Measurements from ENCODE around the gene GNA15.

Gene GNA15

GRCh38 chr19:3137119-3137518 lies 1.3 kb downstream of the GNA15 start:
- no peak for TF ChIP-seq CTCF (IDR thresholded peaks at IDR 0.05)
- peaks cover 29% of the 10 kb centered on the region for H3K27me3 Mint-ChIP-seq (ENCODE audit: low read depth, poor library complexity)
- no peak overlapping the region for H3K4me3 Mint-ChIP-seq
- DNase-seq: no peak
- H3K36me3 Mint-ChIP-seq (ENCODE audit: low read depth): no peaks in the 10 kb centered on the region
- peaks cover 5% of the 10 kb centered on the region for H3K9me3 Mint-ChIP-seq
- H3K4me1 Mint-ChIP-seq: peaks cover 5% of the 10 kb centered on the region
- H3K27ac Mint-ChIP-seq: peak overlapping the region; percentile 29

GRCh38 chr19:3138268-3138667 lies 2.4 kb downstream of the GNA15 start:
- Mint-ChIP-seq H3K36me3 (ENCODE audit: low read depth) (no peaks in the 10 kb centered on the region), H3K4me3 (no peak overlapping the region), H3K27me3 (ENCODE audit: low read depth, poor library complexity) (peaks cover 27% of the 10 kb centered on the region), H3K27ac (no peak overlapping the region), H3K4me1 (peaks cover 5% of the 10 kb centered on the region), H3K9me3 (peaks cover 5% of the 10 kb centered on the region)
- TF ChIP-seq CTCF (IDR thresholded peaks at IDR 0.05): no peak
- no peak for DNase-seq

- peaks cover 5% of the 10 kb centered on the region for H3K4me1 Mint-ChIP-seq
- H3K9me3 Mint-ChIP-seq: peaks cover 5% of the 10 kb centered on the region
- TF ChIP-seq CTCF (IDR thresholded peaks at IDR 0.05): no peak
- H3K4me3 Mint-ChIP-seq: no peak overlapping the region
- H3K27ac Mint-ChIP-seq: no peak overlapping the region
- H3K36me3 Mint-ChIP-seq (ENCODE audit: low read depth): no peaks in the 10 kb centered on the region
- peaks cover 23% of the 10 kb centered on the region for H3K27me3 Mint-ChIP-seq (ENCODE audit: low read depth, poor library complexity)
- DNase-seq: no peak
Observed at GRCh38 chr19:3140667-3141038, 4.8 kb downstream of the GNA15 start.

DNA sequence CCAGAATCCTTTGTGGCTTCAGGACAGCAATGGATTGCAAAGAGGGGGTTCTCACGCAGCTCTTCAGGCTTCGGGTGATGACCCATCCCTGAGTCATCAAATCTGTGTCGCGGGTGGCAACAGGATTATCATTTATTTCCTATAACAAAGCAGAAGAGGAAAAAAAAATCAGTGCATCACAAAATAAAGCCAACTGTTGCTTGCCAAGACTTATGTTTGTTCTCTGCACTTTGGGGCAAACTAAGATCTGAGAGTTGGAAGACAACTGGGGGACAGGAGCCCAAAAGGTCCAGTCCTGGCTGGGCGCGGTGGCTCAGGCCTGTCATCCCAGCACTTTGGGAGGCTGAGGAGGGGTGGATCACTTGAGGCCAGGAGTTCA lies 6.4 kb downstream of the GNA15 start:
- H3K27ac Mint-ChIP-seq: no peak overlapping the region
- no peaks in the 10 kb centered on the region for H3K36me3 Mint-ChIP-seq (ENCODE audit: low read depth)
- H3K4me1 Mint-ChIP-seq: peaks cover under 1% of the 10 kb centered on the region
- H3K9me3 Mint-ChIP-seq: peaks cover 5% of the 10 kb centered on the region
- no peak for DNase-seq
- peaks cover 23% of the 10 kb centered on the region for H3K27me3 Mint-ChIP-seq (ENCODE audit: low read depth, poor library complexity)
- H3K4me3 Mint-ChIP-seq: no peak overlapping the region
- no peak for TF ChIP-seq CTCF (IDR thresholded peaks at IDR 0.05)

DNA sequence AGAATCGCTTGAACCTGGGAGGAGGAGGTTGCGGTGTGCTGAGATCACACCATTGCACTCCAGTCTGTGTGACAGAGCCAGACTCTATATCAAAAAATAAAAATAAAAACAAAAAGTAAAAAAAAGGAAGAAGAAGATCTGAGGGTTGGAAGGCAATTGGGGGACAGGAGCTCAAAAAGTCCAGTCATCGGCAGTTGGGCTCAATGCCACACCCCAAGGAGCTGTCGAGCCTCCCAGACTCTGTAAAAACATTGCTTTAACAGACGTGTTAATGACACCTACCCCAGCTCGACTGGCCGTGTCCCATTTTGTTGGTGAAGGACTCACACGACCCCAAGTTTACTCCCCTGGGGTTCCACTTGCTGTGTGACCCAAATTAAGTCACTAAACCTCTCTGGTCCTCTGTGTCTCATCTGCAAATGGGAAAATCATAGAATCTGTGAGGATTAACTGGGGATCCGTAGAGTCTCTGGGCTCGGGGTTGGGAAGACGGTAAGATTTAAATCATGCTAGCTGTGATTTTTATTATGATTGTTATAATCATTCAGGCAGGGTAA lies 7.0 kb downstream of the GNA15 start:
- Mint-ChIP-seq H3K27me3 (ENCODE audit: low read depth, poor library complexity) (peaks cover 23% of the 10 kb centered on the region), H3K4me3 (no peak overlapping the region), H3K9me3 (peaks cover 5% of the 10 kb centered on the region), H3K4me1 (no peaks in the 10 kb centered on the region), H3K27ac (no peak overlapping the region), H3K36me3 (ENCODE audit: low read depth) (no peaks in the 10 kb centered on the region)
- TF ChIP-seq CTCF (IDR thresholded peaks at IDR 0.05): no peak
- DNase-seq: no peak

DNA sequence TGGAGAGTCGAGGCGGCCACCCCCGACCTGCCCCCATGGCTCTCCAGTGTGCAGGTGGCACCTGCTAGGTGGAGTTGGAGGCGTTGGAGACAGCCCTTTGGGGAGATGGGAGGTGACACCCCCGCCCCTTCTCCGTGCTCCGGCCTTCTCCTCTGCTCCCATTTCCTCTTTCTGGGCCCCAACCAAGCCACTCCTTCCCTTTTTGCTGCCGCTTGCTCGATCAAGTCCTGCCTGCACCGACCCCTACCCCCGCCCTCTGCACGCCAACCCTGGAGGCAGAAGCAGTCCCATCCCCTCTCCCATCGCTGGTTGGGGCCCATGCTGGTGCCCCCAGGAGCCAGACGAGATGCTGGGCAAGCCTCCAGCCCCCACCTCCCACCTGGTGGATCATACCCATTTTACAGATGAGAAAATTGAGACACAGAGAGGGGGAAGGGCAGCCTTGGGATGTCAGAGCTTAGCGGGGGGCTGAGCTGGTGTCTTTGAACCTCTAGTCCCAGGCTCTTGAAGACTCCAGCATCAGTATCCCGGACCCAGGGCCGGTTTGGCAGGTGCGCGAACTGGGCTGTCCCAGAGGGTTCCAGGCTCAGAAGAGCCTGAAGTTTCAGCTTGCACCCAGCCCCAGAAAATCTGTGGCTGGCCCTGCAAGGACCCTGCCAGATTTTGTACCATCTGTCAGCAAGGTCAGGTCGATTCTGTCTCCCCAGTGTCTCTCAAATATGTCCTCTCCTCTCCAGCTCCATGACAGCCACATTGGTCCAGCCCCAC lies 10.3 kb downstream of the GNA15 start:
- Mint-ChIP-seq H3K4me1 (peaks cover 8% of the 10 kb centered on the region), H3K4me3 (no peak overlapping the region), H3K9me3 (no peaks in the 10 kb centered on the region), H3K36me3 (ENCODE audit: low read depth) (no peaks in the 10 kb centered on the region), H3K27ac (no peak overlapping the region), H3K27me3 (ENCODE audit: low read depth, poor library complexity) (peaks cover 29% of the 10 kb centered on the region)
- DNase-seq: no peak
- no peak for TF ChIP-seq CTCF (IDR thresholded peaks at IDR 0.05)

Data from nephron progenitor cell (in vitro differentiated cells).